Measurements from ENCODE around the gene SLAMF8.

- TF ChIP-seq CTCF (conservative IDR thresholded peaks at IDR 0.05 in 1 of 2, IDR thresholded peaks at IDR 0.05 in 1 of 2; ENCODE audit: extremely low read depth in 1 of 2, insufficient read depth in 1 of 2, low read depth in 1 of 2, low read length in 2 of 2): no peak
- TF ChIP-seq EZH2 (IDR thresholded peaks at IDR 0.05; ENCODE audit: borderline replicate concordance, low read length): no peak
These were observed 423 bp downstream of the SLAMF8 start for GRCh38 chr1:159827102-159827490.

All from mammary epithelial cell (primary cell).